ENCODE measurements around the gene IQCM.

DNA sequence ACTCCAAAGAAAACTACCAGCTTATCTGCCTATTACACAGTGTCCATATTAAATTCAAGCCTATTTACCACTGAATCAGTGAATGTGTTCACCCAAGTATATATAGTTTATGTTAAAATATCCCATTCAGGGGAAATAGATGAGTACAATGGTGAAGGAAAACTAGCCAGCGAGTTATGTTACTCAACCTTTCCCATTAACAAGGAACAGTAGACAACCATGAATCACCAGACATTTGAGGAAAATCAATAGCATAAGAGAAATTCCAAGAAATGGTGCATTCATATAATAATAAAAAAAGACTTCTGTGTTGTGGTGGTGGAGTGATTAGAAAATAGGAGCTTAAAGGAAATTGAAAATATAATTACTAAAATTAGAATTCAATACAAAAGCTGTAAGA lies 21.3 kb downstream of the IQCM start:
- TF ChIP-seq CTCF (optimal IDR thresholded peaks at IDR 0.05 in 1 of 3, IDR thresholded peaks at IDR 0.05 in 1 of 3, conservative IDR thresholded peaks at IDR 0.05 in 1 of 3; ENCODE audit: extremely low read depth in 1 of 3, insufficient read depth in 2 of 3, low read length in 3 of 3): no peak
- no peak for TF ChIP-seq EZH2 (IDR thresholded peaks at IDR 0.05; ENCODE audit: low read length)
